Thyroid gland (tissue), 4 donors: ENCODE data around the gene ABI1. TPM values are rescaled to one million over a fixed set of nuclear protein-coding genes. Genes with fewer than 3 reads are reported as not detected.

Source experiments
- DNase-seq, 2 donors: peaks; one replicate each; pipeline ENCODE4 v3.0.0-alpha.2; 2019
- H3K27ac ChIP-seq, 3 donors: fragments of 200-600 bp; sonication (generic); 1 replicate in 2 of 3; 2 replicates in 1 of 3; pipeline ENCODE4 v1.5.1; 2016 to 2019; ENCODE audit warnings: mild to moderate bottlenecking in 1 of 3, moderate library complexity in 1 of 3
- H3K27me3 ChIP-seq: fragments of 200-600 bp; sonication (generic); one replicate; pipeline ENCODE4 v1.5.1; 2019
- H3K36me3 ChIP-seq, 2 donors: fragments of 200-600 bp; sonication (generic); one replicate each; pipeline ENCODE4 v1.5.1; 2016 to 2019
- H3K4me1 ChIP-seq, 2 donors: fragments of 200-600 bp; sonication (generic); one replicate each; pipeline ENCODE4 v1.5.1; 2017 to 2019
- H3K4me3 ChIP-seq, 3 donors: fragments of 200-600 bp; sonication (generic); replicated peaks in 1 of 3; 1 replicate in 2 of 3; 2 replicates in 1 of 3; pipeline ENCODE4 v1.5.1; 2016; ENCODE audit warnings: mild to moderate bottlenecking in 1 of 3
- H3K9me3 ChIP-seq: fragments of 200-600 bp; sonication (generic); one replicate; pipeline ENCODE4 v1.5.1; 2017
- POLR2A ChIP-seq, 2 donors: fragments of 450-650 bp; IDR thresholded peaks; one replicate each; pipeline ENCODE4 v1.6.1; 2017; ENCODE audit warnings: antibody characterized with exemption in 2 of 2, mild to moderate bottlenecking in 2 of 2, moderate library complexity in 1 of 2
- WGBS, 2 donors: methylation state at CpG; one replicate each; pipeline ENCODE4 v1.1.5; 2017; 5-methylcytosine and 5-hydroxymethylcytosine counted together
- intact Hi-C: fragments of 100-400 bp; cut with DNase I; formaldehyde crosslinking; loops from one replicate; pipeline ENCODE4 v1.15.1; 2023
- total RNA-seq, 4 donors: library from RNA; depleted of rRNA; stranded (reverse); fragments of >200 nt; gene quantifications; one replicate each; pipeline ENCODE4 v1.2.3, GENCODE V29; 2016
- TF ChIP-seq, protein P1 (sequence below), 6 experiments: fragments of 200-600 bp in 3 of 6; fragments of 450-650 bp in 3 of 6; sonication (generic) in 3 of 6; IDR thresholded peaks; one replicate each; pipeline ENCODE4 v1.5.1; 2016 to 2019; ENCODE audit warnings: antibody characterized with exemption in 6 of 6, mild to moderate bottlenecking in 2 of 6, inconsistent platforms in 1 of 6, moderate library complexity in 1 of 6

The ABI1 gene
- total RNA-seq, 4 donors from 2014 or later = 42.7 to 72.3 (median 47.4) TPM

GRCh38 chr10:26890956-26891355, 30.2 kb upstream of the ABI1 start:
- WGBS, 2 donors = 49 to 61% methylated on average over 5 of the region's 5 CpGs
- TF ChIP-seq, protein P1, sequence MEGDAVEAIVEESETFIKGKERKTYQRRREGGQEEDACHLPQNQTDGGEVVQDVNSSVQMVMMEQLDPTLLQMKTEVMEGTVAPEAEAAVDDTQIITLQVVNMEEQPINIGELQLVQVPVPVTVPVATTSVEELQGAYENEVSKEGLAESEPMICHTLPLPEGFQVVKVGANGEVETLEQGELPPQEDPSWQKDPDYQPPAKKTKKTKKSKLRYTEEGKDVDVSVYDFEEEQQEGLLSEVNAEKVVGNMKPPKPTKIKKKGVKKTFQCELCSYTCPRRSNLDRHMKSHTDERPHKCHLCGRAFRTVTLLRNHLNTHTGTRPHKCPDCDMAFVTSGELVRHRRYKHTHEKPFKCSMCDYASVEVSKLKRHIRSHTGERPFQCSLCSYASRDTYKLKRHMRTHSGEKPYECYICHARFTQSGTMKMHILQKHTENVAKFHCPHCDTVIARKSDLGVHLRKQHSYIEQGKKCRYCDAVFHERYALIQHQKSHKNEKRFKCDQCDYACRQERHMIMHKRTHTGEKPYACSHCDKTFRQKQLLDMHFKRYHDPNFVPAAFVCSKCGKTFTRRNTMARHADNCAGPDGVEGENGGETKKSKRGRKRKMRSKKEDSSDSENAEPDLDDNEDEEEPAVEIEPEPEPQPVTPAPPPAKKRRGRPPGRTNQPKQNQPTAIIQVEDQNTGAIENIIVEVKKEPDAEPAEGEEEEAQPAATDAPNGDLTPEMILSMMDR (IDR thresholded peaks at IDR 0.05) = peak in 3 of 6 experiments; percentile 22 to 46 (median 30)
- no peak for TF ChIP-seq POLR2A (IDR thresholded peaks at IDR 0.05)
- H3K27me3 ChIP-seq = no peaks in the 10 kb centered on the region
- no peaks in the 10 kb centered on the region for H3K9me3 ChIP-seq
- intact Hi-C loops = no loop called here
- no peak overlapping the region for H3K4me3 ChIP-seq
- peak; percentile 38 to 49 for DNase-seq
- H3K36me3 ChIP-seq = no peaks in the 10 kb centered on the region
- H3K27ac ChIP-seq = no peak overlapping the region
- no peaks in the 10 kb centered on the region for H3K4me1 ChIP-seq

GRCh38 chr10:26887611-26888215, 27.0 kb upstream of the ABI1 start:
- no peak overlapping the region for H3K4me3 ChIP-seq
- H3K27me3 ChIP-seq = no peaks in the 10 kb centered on the region
- H3K4me1 ChIP-seq = no peaks in the 10 kb centered on the region
- intact Hi-C loops = no loop called here
- 87 to 88% methylated on average over 3 of the region's 3 CpGs for WGBS, 2 donors
- no peaks in the 10 kb centered on the region for H3K36me3 ChIP-seq
- no peaks in the 10 kb centered on the region for H3K9me3 ChIP-seq
- no peak for DNase-seq
- TF ChIP-seq, protein P1 (IDR thresholded peaks at IDR 0.05) = no peak
- TF ChIP-seq POLR2A (IDR thresholded peaks at IDR 0.05) = no peak
- H3K27ac ChIP-seq = no peak overlapping the region

- WGBS, 2 donors = 12 to 13% methylated on average over 10 of the region's 10 CpGs
- Histone ChIP-seq H3K27me3 (no peaks in the 10 kb centered on the region), H3K4me3 (no peak overlapping the region), H3K4me1 (no peaks in the 10 kb centered on the region), H3K27ac (no peak overlapping the region), H3K9me3 (no peaks in the 10 kb centered on the region), H3K36me3 (no peaks in the 10 kb centered on the region)
- DNase-seq = no peak
- TF ChIP-seq, protein P1 (IDR thresholded peaks at IDR 0.05) = peak; percentile 18 to 87 (median 73)
- no peak for TF ChIP-seq POLR2A (IDR thresholded peaks at IDR 0.05)
- intact Hi-C loops = no loop called here
These were observed 21.0 kb upstream of the ABI1 start for GRCh38 chr10:26881600-26882331.

GRCh38 chr10:26879744-26880143, 19.0 kb upstream of the ABI1 start:
- Histone ChIP-seq H3K9me3 (no peaks in the 10 kb centered on the region), H3K4me3 (no peak overlapping the region), H3K27me3 (no peaks in the 10 kb centered on the region), H3K27ac (no peak overlapping the region), H3K36me3 (no peaks in the 10 kb centered on the region), H3K4me1 (no peaks in the 10 kb centered on the region)
- intact Hi-C loops = no loop called here
- DNase-seq = peak; percentile 59 to 72
- no peak for TF ChIP-seq POLR2A (IDR thresholded peaks at IDR 0.05)
- TF ChIP-seq, protein P1 (IDR thresholded peaks at IDR 0.05) = no peak
- 30 to 32% methylated on average over 5 of the region's 5 CpGs for WGBS, 2 donors

DNA sequence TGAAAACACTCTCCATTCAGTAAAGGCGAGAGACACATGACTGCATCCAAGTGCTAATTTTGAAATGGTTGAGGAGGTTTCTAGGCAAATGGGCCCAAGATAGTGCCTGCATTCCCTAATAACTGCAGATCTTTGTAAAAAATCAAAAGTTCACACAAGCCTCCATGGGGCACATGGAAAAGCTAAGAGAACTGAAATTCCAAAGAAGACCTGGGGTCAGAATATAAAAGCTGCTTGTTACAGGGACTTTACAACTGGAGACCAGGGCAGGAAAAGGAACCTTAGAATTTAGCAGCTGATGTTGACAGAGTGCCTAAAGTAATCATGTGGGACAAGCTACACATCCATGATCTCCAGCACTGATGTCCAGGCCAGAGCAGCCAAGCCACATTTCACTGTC, 10.0 kb upstream of the ABI1 start:
- Histone ChIP-seq H3K4me3 (no peak overlapping the region), H3K36me3 (no peaks in the 10 kb centered on the region), H3K27ac (no peak overlapping the region), H3K4me1 (no peaks in the 10 kb centered on the region), H3K9me3 (no peaks in the 10 kb centered on the region), H3K27me3 (no peaks in the 10 kb centered on the region)
- TF ChIP-seq, protein P1 (IDR thresholded peaks at IDR 0.05) = no peak
- TF ChIP-seq POLR2A (IDR thresholded peaks at IDR 0.05) = no peak
- intact Hi-C loops = no loop called here
- DNase-seq = no peak
- 86 to 87% methylated on average over 1 of the region's 1 CpG for WGBS, 2 donors
